GM23338 (cell line): ENCODE results near the gene MRPL37. TPM values are rescaled to one million over a fixed set of nuclear protein-coding genes. Genes with fewer than 3 reads are reported as not detected.

Experiments
- ATAC-seq: fragments of 200-7000 bp; cut with Tn5 transposase; 3 replicates; pipeline ENCODE4 v1.9.1; 2020
- DNase-seq: peaks from one replicate; pipeline ENCODE4 v3.0.0-alpha.2; 2015; ENCODE audit warnings: low spot score
- H2AFZ ChIP-seq: fragments of 200-600 bp; sonication (generic); 2 replicates; pipeline ENCODE4 v1.8.0; 2016; ENCODE audit warnings: antibody characterized with exemption, mild to moderate bottlenecking, moderate library complexity
- H3F3A ChIP-seq: fragments of 200-600 bp; sonication (generic); replicated peaks from 2 replicates; pipeline ENCODE4 v1.8.0; 2017; ENCODE audit warnings: antibody characterized with exemption, mixed run types, low read depth
- H3K27ac ChIP-seq: fragments of 200-600 bp; sonication (generic); 2 replicates; pipeline ENCODE4 v1.6.1; 2016; ENCODE audit warnings: low read depth
- H3K27me3 ChIP-seq: fragments of 200-600 bp; sonication (generic); 2 replicates; pipeline ENCODE4 v1.8.0; 2016; ENCODE audit warnings: mild to moderate bottlenecking, mixed run types, moderate library complexity; ENCODE audit not compliant: insufficient read depth
- H3K36me3 ChIP-seq: fragments of 200-600 bp; sonication (generic); 2 replicates; pipeline ENCODE4 v1.8.0; 2016; ENCODE audit warnings: mild to moderate bottlenecking; ENCODE audit not compliant: insufficient read depth
- H3K4me1 ChIP-seq: fragments of 200-600 bp; sonication (generic); 2 replicates; pipeline ENCODE4 v1.8.0; 2016; ENCODE audit warnings: mild to moderate bottlenecking, moderate library complexity; ENCODE audit not compliant: insufficient read depth
- H3K4me2 ChIP-seq: fragments of 200-600 bp; sonication (generic); 2 replicates; pipeline ENCODE4 v1.7.1; 2017; ENCODE audit warnings: mixed run types
- H3K4me3 ChIP-seq: fragments of 200-600 bp; sonication (generic); 2 replicates; pipeline ENCODE4 v1.6.1; 2016; ENCODE audit warnings: mixed run types
- H3K79me2 ChIP-seq: fragments of 200-600 bp; sonication (generic); replicated peaks from 2 replicates; pipeline ENCODE4 v1.8.0; 2017; ENCODE audit warnings: mild to moderate bottlenecking; ENCODE audit not compliant: insufficient read depth
- H3K9me2 ChIP-seq: fragments of 200-600 bp; sonication (generic); 2 replicates; pipeline ENCODE4 v1.8.0; 2017; ENCODE audit not compliant: insufficient read depth
- H4K20me1 ChIP-seq: fragments of 200-600 bp; sonication (generic); replicated peaks from 2 replicates; pipeline ENCODE4 v1.8.0; 2017; ENCODE audit warnings: mild to moderate bottlenecking; ENCODE audit not compliant: insufficient read depth
- H3K27ac Mint-ChIP-seq: 2 replicates; pipeline ENCODE4 v1.8.0; 2020; ENCODE audit warnings: inconsistent platforms, mild to moderate bottlenecking, moderate library complexity, mixed read lengths
- H3K27me3 Mint-ChIP-seq: 3 replicates; pipeline ENCODE4 v1.8.0; 2022; ENCODE audit warnings: low read depth, mild to moderate bottlenecking, moderate library complexity, mixed read lengths, inconsistent platforms; ENCODE audit not compliant: insufficient read depth, poor library complexity
- H3K36me3 Mint-ChIP-seq: 3 replicates; pipeline ENCODE4 v1.8.0; 2021; ENCODE audit warnings: low read depth, mild to moderate bottlenecking, inconsistent platforms, moderate library complexity, mixed read lengths
- H3K4me1 Mint-ChIP-seq: 3 replicates; pipeline ENCODE4 v1.8.0; 2020; ENCODE audit warnings: mild to moderate bottlenecking, inconsistent platforms, mixed read lengths
- H3K4me3 Mint-ChIP-seq: 3 replicates; pipeline ENCODE4 v1.8.0; 2021; ENCODE audit warnings: moderate library complexity, mild to moderate bottlenecking, inconsistent platforms, mixed read lengths
- H3K9me3 Mint-ChIP-seq: 3 replicates; pipeline ENCODE4 v1.8.0; 2020; ENCODE audit warnings: moderate library complexity, mild to moderate bottlenecking, inconsistent platforms, mixed read lengths
- ETS1 ChIP-seq: IDR thresholded peaks from 2 replicates; pipeline ENCODE4 v1.6.1; 2016; ENCODE audit warnings: antibody characterized with exemption
- EZH2 ChIP-seq: fragments of 200-600 bp; sonication (generic); IDR thresholded peaks from one replicate; pipeline ENCODE4 v1.8.0; 2017; ENCODE audit warnings: antibody characterized with exemption, mild to moderate bottlenecking, low read depth; ENCODE audit not compliant: unreplicated experiment
- EZH2phosphoT487 ChIP-seq: fragments of 200-600 bp; sonication (generic); IDR thresholded peaks from one replicate; pipeline ENCODE4 v1.8.1; 2018; ENCODE audit warnings: antibody characterized with exemption; ENCODE audit not compliant: unreplicated experiment
- JUNB ChIP-seq: IDR thresholded peaks from one replicate; pipeline ENCODE4 v1.6.1; 2016; ENCODE audit warnings: antibody characterized with exemption; ENCODE audit not compliant: unreplicated experiment
- POLR2AphosphoS5 ChIP-seq: IDR thresholded peaks from 2 replicates; pipeline ENCODE4 v1.6.1; 2016; ENCODE audit warnings: antibody characterized with exemption, low read depth
- STAT1 ChIP-seq: IDR thresholded peaks from one replicate; pipeline ENCODE4 v1.6.1; 2016; ENCODE audit warnings: antibody characterized with exemption; ENCODE audit not compliant: unreplicated experiment
- ZNF114 ChIP-seq: fragments of 250-450 bp; sonication (Bioruptor Pico); IDR thresholded peaks from 2 replicates; pipeline ENCODE4 v1.5.0; 2020; ENCODE audit warnings: mild to moderate bottlenecking, moderate library complexity
- ZNF331 ChIP-seq: fragments of 250-450 bp; sonication (Bioruptor Pico); IDR thresholded peaks from 2 replicates; pipeline ENCODE4 v1.5.0; 2020; ENCODE audit warnings: low read depth, mild to moderate bottlenecking, moderate library complexity
- polyA plus RNA-seq: library from polyadenylated mRNA; unstranded; fragments of >200 nt; fragmentation: Nextera tagmentation; extraction: Ambion mirVana; gene quantifications from 2 replicates; pipeline ENCODE4 v1.2.1, GENCODE V29; 2016
- total RNA-seq: library from RNA; depleted of rRNA; stranded (reverse); fragments of >200 nt; shearing (Covaris generic); gene quantifications from 2 replicates; pipeline ENCODE4 v1.2.3, GENCODE V29; 2014
- TF ChIP-seq, protein P1 (sequence below): IDR thresholded peaks from one replicate; pipeline ENCODE4 v1.6.1; 2018; ENCODE audit warnings: antibody characterized with exemption; ENCODE audit not compliant: unreplicated experiment
- TF ChIP-seq, protein P2 (sequence below), 2 experiments: fragments of 200-600 bp in 1 of 2; sonication (generic) in 1 of 2; conservative IDR thresholded peaks; 2 replicates each; pipeline versions ENCODE4 v1.5.1 to v1.6.1; 2016 to 2017; ENCODE audit warnings: antibody characterized with exemption in 2 of 2, low read depth in 2 of 2, mild to moderate bottlenecking in 2 of 2, moderate library complexity in 1 of 2
- TF ChIP-seq, protein P3 (sequence below): fragments of 250-450 bp; sonication (Bioruptor Pico); IDR thresholded peaks from 2 replicates; pipeline ENCODE4 v1.5.0; 2020; ENCODE audit warnings: mild to moderate bottlenecking, moderate library complexity

Gene MRPL37
- total and polyA plus RNA-seq, 2 experiments from 2014 or later, result 130 to 155 TPM

DNA sequence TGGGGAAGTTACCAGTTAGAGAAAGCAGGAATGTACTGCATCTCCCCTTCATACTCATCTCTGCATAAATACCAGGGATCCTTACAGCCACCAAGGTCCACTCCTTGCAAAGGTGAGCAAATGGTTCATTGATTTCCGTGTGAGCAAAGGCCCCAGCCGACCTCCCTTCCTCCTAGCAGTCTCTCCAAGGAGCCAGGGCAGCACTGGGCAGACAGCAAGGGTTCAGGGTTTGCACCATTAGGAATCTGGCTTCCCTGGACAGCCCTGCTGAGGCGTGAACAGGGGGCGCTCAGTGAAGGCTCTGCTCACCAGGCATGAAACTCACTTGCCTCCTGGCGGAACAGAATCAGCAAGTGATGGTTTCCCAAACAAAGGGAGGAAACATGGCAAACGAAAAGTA is 65.7 kb downstream of the MRPL37 start:
- Histone ChIP-seq H3K27ac (peak overlapping the region; percentile 50; the same call in 1 of the 2 replicates), H3K4me3 (no peak overlapping the region), H3K4me1 (no peaks in the 10 kb centered on the region), H3K4me2 (no peak overlapping the region), H2AFZ (no peak overlapping the region), H3F3A (no peaks in the 10 kb centered on the region), H3K36me3 (no peaks in the 10 kb centered on the region), H3K9me2 (no peaks in the 10 kb centered on the region), H3K79me2 (peaks cover 59% of the 10 kb centered on the region), H4K20me1 (peaks cover 31% of the 10 kb centered on the region), H3K27me3 (no peaks in the 10 kb centered on the region)
- peaks cover 21% of the 10 kb centered on the region for H3K4me1 Mint-ChIP-seq
- H3K4me3 Mint-ChIP-seq, result no peak overlapping the region
- DNase-seq (no peak), ATAC-seq (peak; percentile 12; the same call in 1 of the 3 replicates)
- peaks cover 19% of the 10 kb centered on the region for H3K27me3 Mint-ChIP-seq
- H3K36me3 Mint-ChIP-seq, result peaks cover 3% of the 10 kb centered on the region; the same call in 2 of the 3 replicates
- no peak overlapping the region for H3K27ac Mint-ChIP-seq
- TF ChIP-seq ZNF331 (CRISPR knock-in tag), result no peak
- no peak for TF ChIP-seq EZH2
- TF ChIP-seq ZNF114 (CRISPR knock-in tag), result no peak
- TF ChIP-seq, protein P1, sequence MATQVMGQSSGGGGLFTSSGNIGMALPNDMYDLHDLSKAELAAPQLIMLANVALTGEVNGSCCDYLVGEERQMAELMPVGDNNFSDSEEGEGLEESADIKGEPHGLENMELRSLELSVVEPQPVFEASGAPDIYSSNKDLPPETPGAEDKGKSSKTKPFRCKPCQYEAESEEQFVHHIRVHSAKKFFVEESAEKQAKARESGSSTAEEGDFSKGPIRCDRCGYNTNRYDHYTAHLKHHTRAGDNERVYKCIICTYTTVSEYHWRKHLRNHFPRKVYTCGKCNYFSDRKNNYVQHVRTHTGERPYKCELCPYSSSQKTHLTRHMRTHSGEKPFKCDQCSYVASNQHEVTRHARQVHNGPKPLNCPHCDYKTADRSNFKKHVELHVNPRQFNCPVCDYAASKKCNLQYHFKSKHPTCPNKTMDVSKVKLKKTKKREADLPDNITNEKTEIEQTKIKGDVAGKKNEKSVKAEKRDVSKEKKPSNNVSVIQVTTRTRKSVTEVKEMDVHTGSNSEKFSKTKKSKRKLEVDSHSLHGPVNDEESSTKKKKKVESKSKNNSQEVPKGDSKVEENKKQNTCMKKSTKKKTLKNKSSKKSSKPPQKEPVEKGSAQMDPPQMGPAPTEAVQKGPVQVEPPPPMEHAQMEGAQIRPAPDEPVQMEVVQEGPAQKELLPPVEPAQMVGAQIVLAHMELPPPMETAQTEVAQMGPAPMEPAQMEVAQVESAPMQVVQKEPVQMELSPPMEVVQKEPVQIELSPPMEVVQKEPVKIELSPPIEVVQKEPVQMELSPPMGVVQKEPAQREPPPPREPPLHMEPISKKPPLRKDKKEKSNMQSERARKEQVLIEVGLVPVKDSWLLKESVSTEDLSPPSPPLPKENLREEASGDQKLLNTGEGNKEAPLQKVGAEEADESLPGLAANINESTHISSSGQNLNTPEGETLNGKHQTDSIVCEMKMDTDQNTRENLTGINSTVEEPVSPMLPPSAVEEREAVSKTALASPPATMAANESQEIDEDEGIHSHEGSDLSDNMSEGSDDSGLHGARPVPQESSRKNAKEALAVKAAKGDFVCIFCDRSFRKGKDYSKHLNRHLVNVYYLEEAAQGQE, result no peak
- TF ChIP-seq ETS1, result no peak
- TF ChIP-seq, protein P2, sequence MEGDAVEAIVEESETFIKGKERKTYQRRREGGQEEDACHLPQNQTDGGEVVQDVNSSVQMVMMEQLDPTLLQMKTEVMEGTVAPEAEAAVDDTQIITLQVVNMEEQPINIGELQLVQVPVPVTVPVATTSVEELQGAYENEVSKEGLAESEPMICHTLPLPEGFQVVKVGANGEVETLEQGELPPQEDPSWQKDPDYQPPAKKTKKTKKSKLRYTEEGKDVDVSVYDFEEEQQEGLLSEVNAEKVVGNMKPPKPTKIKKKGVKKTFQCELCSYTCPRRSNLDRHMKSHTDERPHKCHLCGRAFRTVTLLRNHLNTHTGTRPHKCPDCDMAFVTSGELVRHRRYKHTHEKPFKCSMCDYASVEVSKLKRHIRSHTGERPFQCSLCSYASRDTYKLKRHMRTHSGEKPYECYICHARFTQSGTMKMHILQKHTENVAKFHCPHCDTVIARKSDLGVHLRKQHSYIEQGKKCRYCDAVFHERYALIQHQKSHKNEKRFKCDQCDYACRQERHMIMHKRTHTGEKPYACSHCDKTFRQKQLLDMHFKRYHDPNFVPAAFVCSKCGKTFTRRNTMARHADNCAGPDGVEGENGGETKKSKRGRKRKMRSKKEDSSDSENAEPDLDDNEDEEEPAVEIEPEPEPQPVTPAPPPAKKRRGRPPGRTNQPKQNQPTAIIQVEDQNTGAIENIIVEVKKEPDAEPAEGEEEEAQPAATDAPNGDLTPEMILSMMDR (conservative IDR thresholded peaks at IDR 0.05; ENCODE audit: low read depth in 2 of 2), result no peak
- no peak for TF ChIP-seq JUNB
- TF ChIP-seq STAT1, result no peak
- TF ChIP-seq EZH2phosphoT487, result no peak
- TF ChIP-seq, protein P3, sequence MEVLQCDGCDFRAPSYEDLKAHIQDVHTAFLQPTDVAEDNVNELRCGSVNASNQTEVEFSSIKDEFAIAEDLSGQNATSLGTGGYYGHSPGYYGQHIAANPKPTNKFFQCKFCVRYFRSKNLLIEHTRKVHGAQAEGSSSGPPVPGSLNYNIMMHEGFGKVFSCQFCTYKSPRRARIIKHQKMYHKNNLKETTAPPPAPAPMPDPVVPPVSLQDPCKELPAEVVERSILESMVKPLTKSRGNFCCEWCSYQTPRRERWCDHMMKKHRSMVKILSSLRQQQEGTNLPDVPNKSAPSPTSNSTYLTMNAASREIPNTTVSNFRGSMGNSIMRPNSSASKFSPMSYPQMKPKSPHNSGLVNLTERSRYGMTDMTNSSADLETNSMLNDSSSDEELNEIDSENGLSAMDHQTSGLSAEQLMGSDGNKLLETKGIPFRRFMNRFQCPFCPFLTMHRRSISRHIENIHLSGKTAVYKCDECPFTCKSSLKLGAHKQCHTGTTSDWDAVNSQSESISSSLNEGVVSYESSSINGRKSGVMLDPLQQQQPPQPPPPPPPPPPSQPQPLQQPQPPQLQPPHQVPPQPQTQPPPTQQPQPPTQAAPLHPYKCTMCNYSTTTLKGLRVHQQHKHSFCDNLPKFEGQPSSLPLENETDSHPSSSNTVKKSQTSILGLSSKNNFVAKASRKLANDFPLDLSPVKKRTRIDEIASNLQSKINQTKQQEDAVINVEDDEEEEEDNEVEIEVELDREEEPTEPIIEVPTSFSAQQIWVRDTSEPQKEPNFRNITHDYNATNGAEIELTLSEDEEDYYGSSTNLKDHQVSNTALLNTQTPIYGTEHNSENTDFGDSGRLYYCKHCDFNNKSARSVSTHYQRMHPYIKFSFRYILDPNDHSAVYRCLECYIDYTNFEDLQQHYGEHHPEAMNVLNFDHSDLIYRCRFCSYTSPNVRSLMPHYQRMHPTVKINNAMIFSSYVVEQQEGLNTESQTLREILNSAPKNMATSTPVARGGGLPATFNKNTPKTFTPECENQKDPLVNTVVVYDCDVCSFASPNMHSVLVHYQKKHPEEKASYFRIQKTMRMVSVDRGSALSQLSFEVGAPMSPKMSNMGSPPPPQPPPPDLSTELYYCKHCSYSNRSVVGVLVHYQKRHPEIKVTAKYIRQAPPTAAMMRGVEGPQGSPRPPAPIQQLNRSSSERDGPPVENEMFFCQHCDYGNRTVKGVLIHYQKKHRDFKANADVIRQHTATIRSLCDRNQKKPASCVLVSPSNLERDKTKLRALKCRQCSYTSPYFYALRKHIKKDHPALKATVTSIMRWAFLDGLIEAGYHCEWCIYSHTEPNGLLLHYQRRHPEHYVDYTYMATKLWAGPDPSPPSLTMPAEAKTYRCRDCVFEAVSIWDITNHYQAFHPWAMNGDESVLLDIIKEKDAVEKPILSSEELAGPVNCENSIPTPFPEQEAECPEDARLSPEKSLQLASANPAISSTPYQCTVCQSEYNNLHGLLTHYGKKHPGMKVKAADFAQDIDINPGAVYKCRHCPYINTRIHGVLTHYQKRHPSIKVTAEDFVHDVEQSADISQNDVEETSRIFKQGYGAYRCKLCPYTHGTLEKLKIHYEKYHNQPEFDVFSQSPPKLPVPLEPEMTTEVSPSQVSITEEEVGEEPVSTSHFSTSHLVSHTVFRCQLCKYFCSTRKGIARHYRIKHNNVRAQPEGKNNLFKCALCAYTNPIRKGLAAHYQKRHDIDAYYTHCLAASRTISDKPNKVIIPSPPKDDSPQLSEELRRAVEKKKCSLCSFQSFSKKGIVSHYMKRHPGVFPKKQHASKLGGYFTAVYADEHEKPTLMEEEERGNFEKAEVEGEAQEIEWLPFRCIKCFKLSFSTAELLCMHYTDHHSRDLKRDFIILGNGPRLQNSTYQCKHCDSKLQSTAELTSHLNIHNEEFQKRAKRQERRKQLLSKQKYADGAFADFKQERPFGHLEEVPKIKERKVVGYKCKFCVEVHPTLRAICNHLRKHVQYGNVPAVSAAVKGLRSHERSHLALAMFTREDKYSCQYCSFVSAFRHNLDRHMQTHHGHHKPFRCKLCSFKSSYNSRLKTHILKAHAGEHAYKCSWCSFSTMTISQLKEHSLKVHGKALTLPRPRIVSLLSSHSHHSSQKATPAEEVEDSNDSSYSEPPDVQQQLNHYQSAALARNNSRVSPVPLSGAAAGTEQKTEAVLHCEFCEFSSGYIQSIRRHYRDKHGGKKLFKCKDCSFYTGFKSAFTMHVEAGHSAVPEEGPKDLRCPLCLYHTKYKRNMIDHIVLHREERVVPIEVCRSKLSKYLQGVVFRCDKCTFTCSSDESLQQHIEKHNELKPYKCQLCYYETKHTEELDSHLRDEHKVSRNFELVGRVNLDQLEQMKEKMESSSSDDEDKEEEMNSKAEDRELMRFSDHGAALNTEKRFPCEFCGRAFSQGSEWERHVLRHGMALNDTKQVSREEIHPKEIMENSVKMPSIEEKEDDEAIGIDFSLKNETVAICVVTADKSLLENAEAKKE (CRISPR knock-in tag), result no peak
- TF ChIP-seq POLR2AphosphoS5, result no peak
- no peaks in the 10 kb centered on the region for H3K9me3 Mint-ChIP-seq
